Suppressor macrophage (primary cell): Measurements from ENCODE around the gene CA6.
A peak's percentile ranks its signal among the peaks of the same experiment; 100 is the strongest.
"Not testable (repeated sequence)": the region's sequence is repeated elsewhere in the genome, so short reads cannot be mapped to it uniquely, and the experiment has no call there.

ENCODE experiments used
- DNase-seq, 4 experiments: peaks; one replicate each; pipeline ENCODE4 v3.0.0-alpha.2; 2020 to 2022
- total RNA-seq, 17 experiments: gene quantifications; one replicate each; lab custom pipeline; 2026; ENCODE audit warnings: mixed read lengths in 6 of 17, inconsistent platforms in 3 of 17; lab: John Stamatoyannopoulos, UW

The CA6 gene
- 0 to 1.5 (median 0) reads per million in 17 experiments for total RNA-seq

- DNase-seq, result no peak
Measured at GRCh38 chr1:8945568-8945967, at the start of gene CA6. Gene CA6 (plus strand): TSS chr1:8945868. CDS start chr1:8945887, 19 bp downstream.

GRCh38 chr1:8896775-8897174 lies 48.9 kb upstream of the CA6 start:
- not testable (repeated sequence) for DNase-seq

GRCh38 chr1:8897505-8897904 lies 48.2 kb upstream of the CA6 start:
- DNase-seq, result not testable (repeated sequence)

GRCh38 chr1:8898418-8898817 lies 47.2 kb upstream of the CA6 start:
- DNase-seq, result not testable (repeated sequence)

GRCh38 chr1:8899046-8899445 lies 46.6 kb upstream of the CA6 start:
- DNase-seq, result no peak

GRCh38 chr1:8900684-8901083 lies 45.0 kb upstream of the CA6 start:
- DNase-seq, result not testable (repeated sequence)

GRCh38 chr1:8902765-8903164 lies 42.9 kb upstream of the CA6 start:
- DNase-seq, result no peak

GRCh38 chr1:8903410-8903809 lies 42.3 kb upstream of the CA6 start:
- no peak for DNase-seq

- no peak for DNase-seq
Measured at GRCh38 chr1:8903908-8904650, 41.6 kb upstream of the CA6 start.

GRCh38 chr1:8905582-8906191 lies 40.0 kb upstream of the CA6 start:
- no peak for DNase-seq

- DNase-seq, result peak in 2 of 4 experiments; percentile 13 to 31
Measured at GRCh38 chr1:8908388-8909151, 37.1 kb upstream of the CA6 start.

GRCh38 chr1:8910331-8910730 lies 35.3 kb upstream of the CA6 start:
- DNase-seq, result peak in 1 of 4 experiments; percentile 21

- no peak for DNase-seq
Measured at GRCh38 chr1:8910914-8911313, 34.8 kb upstream of the CA6 start.

GRCh38 chr1:8911416-8912309 lies 34.0 kb upstream of the CA6 start:
- no peak for DNase-seq

GRCh38 chr1:8913457-8913856 lies 32.2 kb upstream of the CA6 start:
- no peak for DNase-seq

GRCh38 chr1:8914466-8914865 lies 31.2 kb upstream of the CA6 start:
- no peak for DNase-seq

- no peak for DNase-seq
Measured at GRCh38 chr1:8915446-8915845, 30.2 kb upstream of the CA6 start.

- DNase-seq, result not testable (repeated sequence)
Measured at GRCh38 chr1:8917536-8917935, 28.1 kb upstream of the CA6 start.

- DNase-seq, result no peak
Measured at GRCh38 chr1:8922962-8923361, 22.7 kb upstream of the CA6 start.

GRCh38 chr1:8925406-8925805 lies 20.3 kb upstream of the CA6 start:
- peak; percentile 45 to 71 (median 62) for DNase-seq

GRCh38 chr1:8925960-8926359 lies 19.7 kb upstream of the CA6 start:
- DNase-seq, result no peak
